ENCODE results near the gene RB1. TPM values are rescaled to one million over a fixed set of nuclear protein-coding genes. Genes with fewer than 3 reads are reported as not detected.

Gene RB1
- polyA plus RNA-seq, 1 donor from 2014 or later: 29.5 TPM

DNA sequence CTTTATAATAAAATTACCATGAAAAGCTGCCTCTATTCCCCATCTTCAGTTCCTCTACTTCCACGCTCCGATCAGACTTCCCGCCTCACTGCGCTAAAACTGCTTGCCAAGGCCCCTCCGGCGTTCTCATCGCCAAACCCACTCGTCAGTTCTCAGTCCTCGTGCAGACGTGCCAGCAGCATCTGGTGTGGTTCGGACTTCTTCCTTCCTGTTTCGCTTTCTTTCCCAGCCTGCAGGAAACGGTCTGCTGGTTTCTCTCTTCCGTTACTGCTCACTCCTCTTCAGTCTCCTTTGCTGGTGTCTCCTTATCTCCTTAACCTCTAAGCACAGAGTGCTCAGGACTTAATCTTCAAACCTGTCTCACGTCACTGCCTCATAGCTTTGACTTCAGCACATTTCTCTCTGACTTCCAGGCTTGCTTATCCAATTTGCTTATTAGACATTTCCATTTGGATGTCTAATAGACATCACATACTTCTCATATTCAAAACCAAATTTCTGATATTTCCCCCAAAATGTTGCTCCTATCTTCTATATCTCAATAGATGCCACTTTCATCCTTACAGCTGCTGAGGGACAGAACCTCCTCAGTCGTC, 189.0 kb downstream of the RB1 start:
- Histone ChIP-seq H3K9ac (ENCODE audit: low read length) (no peak overlapping the region), H3K4me3 (ENCODE audit: low read length) (no peak overlapping the region), H3K79me2 (replicated peaks; ENCODE audit: insufficient read depth, low read length) (no peaks in the 10 kb centered on the region), H3K9me2 (ENCODE audit: insufficient read depth, low read length) (no peaks in the 10 kb centered on the region), H2AFZ (ENCODE audit: low read depth, low read length) (no peak overlapping the region), H3K27ac (ENCODE audit: low read length) (no peak overlapping the region), H3K9me3 (ENCODE audit: low read length) (no peaks in the 10 kb centered on the region), H3K27me3 (ENCODE audit: insufficient read depth, low read depth, low read length) (no peaks in the 10 kb centered on the region), H3K4me2 (ENCODE audit: low read length) (no peak overlapping the region), H3F3A (ENCODE audit: insufficient read depth, low read length, poor library complexity, severe bottlenecking) (no peaks in the 10 kb centered on the region), H4K20me1 (ENCODE audit: insufficient read depth) (no peaks in the 10 kb centered on the region), H3K36me3 (ENCODE audit: insufficient read depth, low read length) (peaks cover 5% of the 10 kb centered on the region)
- TF ChIP-seq RAD21 (conservative IDR thresholded peaks at IDR 0.05): no peak
- TF ChIP-seq, protein P1, sequence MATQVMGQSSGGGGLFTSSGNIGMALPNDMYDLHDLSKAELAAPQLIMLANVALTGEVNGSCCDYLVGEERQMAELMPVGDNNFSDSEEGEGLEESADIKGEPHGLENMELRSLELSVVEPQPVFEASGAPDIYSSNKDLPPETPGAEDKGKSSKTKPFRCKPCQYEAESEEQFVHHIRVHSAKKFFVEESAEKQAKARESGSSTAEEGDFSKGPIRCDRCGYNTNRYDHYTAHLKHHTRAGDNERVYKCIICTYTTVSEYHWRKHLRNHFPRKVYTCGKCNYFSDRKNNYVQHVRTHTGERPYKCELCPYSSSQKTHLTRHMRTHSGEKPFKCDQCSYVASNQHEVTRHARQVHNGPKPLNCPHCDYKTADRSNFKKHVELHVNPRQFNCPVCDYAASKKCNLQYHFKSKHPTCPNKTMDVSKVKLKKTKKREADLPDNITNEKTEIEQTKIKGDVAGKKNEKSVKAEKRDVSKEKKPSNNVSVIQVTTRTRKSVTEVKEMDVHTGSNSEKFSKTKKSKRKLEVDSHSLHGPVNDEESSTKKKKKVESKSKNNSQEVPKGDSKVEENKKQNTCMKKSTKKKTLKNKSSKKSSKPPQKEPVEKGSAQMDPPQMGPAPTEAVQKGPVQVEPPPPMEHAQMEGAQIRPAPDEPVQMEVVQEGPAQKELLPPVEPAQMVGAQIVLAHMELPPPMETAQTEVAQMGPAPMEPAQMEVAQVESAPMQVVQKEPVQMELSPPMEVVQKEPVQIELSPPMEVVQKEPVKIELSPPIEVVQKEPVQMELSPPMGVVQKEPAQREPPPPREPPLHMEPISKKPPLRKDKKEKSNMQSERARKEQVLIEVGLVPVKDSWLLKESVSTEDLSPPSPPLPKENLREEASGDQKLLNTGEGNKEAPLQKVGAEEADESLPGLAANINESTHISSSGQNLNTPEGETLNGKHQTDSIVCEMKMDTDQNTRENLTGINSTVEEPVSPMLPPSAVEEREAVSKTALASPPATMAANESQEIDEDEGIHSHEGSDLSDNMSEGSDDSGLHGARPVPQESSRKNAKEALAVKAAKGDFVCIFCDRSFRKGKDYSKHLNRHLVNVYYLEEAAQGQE (IDR thresholded peaks at IDR 0.05; ENCODE audit: borderline replicate concordance): no peak
- TF ChIP-seq EZH2 (IDR thresholded peaks at IDR 0.05; ENCODE audit: borderline replicate concordance, insufficient read depth, low read length, poor library complexity, severe bottlenecking): no peak
- no peak for TF ChIP-seq MXI1 (conservative IDR thresholded peaks at IDR 0.05; ENCODE audit: poor library complexity, severe bottlenecking)
- no peak for TF ChIP-seq SMC3 (conservative IDR thresholded peaks at IDR 0.05; ENCODE audit: poor library complexity)
- no peak for TF ChIP-seq TAF1 (IDR thresholded peaks at IDR 0.05; ENCODE audit: low read depth)
- TF ChIP-seq, protein P2, sequence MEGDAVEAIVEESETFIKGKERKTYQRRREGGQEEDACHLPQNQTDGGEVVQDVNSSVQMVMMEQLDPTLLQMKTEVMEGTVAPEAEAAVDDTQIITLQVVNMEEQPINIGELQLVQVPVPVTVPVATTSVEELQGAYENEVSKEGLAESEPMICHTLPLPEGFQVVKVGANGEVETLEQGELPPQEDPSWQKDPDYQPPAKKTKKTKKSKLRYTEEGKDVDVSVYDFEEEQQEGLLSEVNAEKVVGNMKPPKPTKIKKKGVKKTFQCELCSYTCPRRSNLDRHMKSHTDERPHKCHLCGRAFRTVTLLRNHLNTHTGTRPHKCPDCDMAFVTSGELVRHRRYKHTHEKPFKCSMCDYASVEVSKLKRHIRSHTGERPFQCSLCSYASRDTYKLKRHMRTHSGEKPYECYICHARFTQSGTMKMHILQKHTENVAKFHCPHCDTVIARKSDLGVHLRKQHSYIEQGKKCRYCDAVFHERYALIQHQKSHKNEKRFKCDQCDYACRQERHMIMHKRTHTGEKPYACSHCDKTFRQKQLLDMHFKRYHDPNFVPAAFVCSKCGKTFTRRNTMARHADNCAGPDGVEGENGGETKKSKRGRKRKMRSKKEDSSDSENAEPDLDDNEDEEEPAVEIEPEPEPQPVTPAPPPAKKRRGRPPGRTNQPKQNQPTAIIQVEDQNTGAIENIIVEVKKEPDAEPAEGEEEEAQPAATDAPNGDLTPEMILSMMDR (IDR thresholded peaks at IDR 0.05; ENCODE audit: poor library complexity, severe bottlenecking): no peak
- TF ChIP-seq POLR2AphosphoS5 (IDR thresholded peaks at IDR 0.05): no peak
- no peak for TF ChIP-seq EP300 (conservative IDR thresholded peaks at IDR 0.05; ENCODE audit: poor library complexity, severe bottlenecking)

DNA sequence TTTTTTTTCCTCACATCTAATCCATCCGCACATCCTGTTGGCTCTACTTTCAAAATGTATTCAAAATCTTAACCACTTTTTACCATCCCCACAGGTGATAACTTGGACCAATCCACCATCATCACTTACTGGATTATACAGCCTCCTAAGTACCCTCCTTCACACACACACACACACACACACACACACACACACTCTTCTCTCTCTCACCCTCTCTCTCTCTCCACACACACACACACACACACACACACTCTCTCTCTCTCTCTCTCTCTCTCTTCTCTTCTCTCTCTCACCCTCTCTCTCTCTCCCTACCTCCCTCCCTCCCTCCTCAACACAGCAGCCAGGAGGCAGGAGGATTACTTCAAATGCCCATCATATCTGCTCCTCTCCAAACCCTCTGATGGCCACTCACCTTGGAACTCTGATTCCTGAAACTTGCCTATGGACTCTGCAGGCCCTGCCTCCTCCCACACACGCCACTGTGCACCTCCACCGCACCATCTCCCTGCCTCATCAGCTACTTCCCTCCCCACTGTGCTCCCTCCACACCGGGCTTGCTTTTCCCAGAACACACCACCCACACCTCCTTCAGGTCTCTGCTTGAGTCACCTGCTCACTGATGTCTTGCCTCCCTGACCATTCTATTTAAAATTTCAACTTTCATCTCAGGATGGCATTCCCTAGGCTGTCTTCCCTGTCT, 189.7 kb downstream of the RB1 start:
- Histone ChIP-seq H3K27ac (ENCODE audit: low read length) (no peak overlapping the region), H4K20me1 (ENCODE audit: insufficient read depth) (no peaks in the 10 kb centered on the region), H3F3A (ENCODE audit: insufficient read depth, low read length, poor library complexity, severe bottlenecking) (no peaks in the 10 kb centered on the region), H3K27me3 (ENCODE audit: insufficient read depth, low read depth, low read length) (no peaks in the 10 kb centered on the region), H3K36me3 (ENCODE audit: insufficient read depth, low read length) (no peaks in the 10 kb centered on the region), H3K9me3 (ENCODE audit: low read length) (no peaks in the 10 kb centered on the region), H3K9me2 (ENCODE audit: insufficient read depth, low read length) (no peaks in the 10 kb centered on the region), H2AFZ (ENCODE audit: low read depth, low read length) (no peak overlapping the region), H3K79me2 (replicated peaks; ENCODE audit: insufficient read depth, low read length) (no peaks in the 10 kb centered on the region), H3K4me3 (ENCODE audit: low read length) (no peak overlapping the region), H3K4me2 (ENCODE audit: low read length) (no peak overlapping the region), H3K9ac (ENCODE audit: low read length) (no peak overlapping the region)
- TF ChIP-seq, protein P1 (IDR thresholded peaks at IDR 0.05; ENCODE audit: borderline replicate concordance): no peak
- TF ChIP-seq EZH2 (IDR thresholded peaks at IDR 0.05; ENCODE audit: borderline replicate concordance, insufficient read depth, low read length, poor library complexity, severe bottlenecking): no peak
- TF ChIP-seq RAD21 (conservative IDR thresholded peaks at IDR 0.05): no peak
- TF ChIP-seq MXI1 (conservative IDR thresholded peaks at IDR 0.05; ENCODE audit: poor library complexity, severe bottlenecking): no peak
- no peak for TF ChIP-seq POLR2AphosphoS5 (IDR thresholded peaks at IDR 0.05)

All from neural cell (in vitro differentiated cells).